EH (cell line): ENCODE results near the gene BAZ2B.
"Not testable (repeated sequence)": the region's sequence is repeated elsewhere in the genome, so short reads cannot be mapped to it uniquely, and the experiment has no call there.

Experiments
- DNase-seq: peaks from one replicate; pipeline ENCODE4 v3.0.0-alpha.2; 2015; ENCODE audit warnings: low read depth

BAZ2B gene

GRCh38 chr2:159410276-159410675 is 206.1 kb downstream of the BAZ2B start:
- DNase-seq = no peak

GRCh38 chr2:159409116-159409800 is 207.1 kb downstream of the BAZ2B start:
- DNase-seq = no peak

GRCh38 chr2:159402790-159403189 is 213.6 kb downstream of the BAZ2B start:
- no peak for DNase-seq

GRCh38 chr2:159402160-159402559 is 214.2 kb downstream of the BAZ2B start:
- DNase-seq = not testable (repeated sequence)

GRCh38 chr2:159399716-159400415 is 216.5 kb downstream of the BAZ2B start:
- DNase-seq = peak; percentile 88

- DNase-seq = no peak
Observed at GRCh38 chr2:159396799-159397198, 219.5 kb downstream of the BAZ2B start.

- no peak for DNase-seq
Observed at GRCh38 chr2:159382447-159383028, 233.8 kb downstream of the BAZ2B start.

- DNase-seq = no peak
Observed at GRCh38 chr2:159381574-159381973, 234.8 kb downstream of the BAZ2B start.

GRCh38 chr2:159380685-159381239 is 235.6 kb downstream of the BAZ2B start:
- no peak for DNase-seq

- no peak for DNase-seq
Observed at GRCh38 chr2:159379181-159379580, 237.2 kb downstream of the BAZ2B start.

GRCh38 chr2:159375241-159375640 is 241.1 kb downstream of the BAZ2B start:
- DNase-seq = no peak

GRCh38 chr2:159371506-159371905 is 244.8 kb downstream of the BAZ2B start:
- DNase-seq = no peak

- no peak for DNase-seq
Observed at GRCh38 chr2:159366538-159366937, 249.8 kb downstream of the BAZ2B start.

- DNase-seq = peak; percentile 31
Observed at GRCh38 chr2:159362816-159363251, 253.5 kb downstream of the BAZ2B start.

GRCh38 chr2:159362094-159362493 is 254.3 kb downstream of the BAZ2B start:
- DNase-seq = no peak

GRCh38 chr2:159361603-159362002 is 254.7 kb downstream of the BAZ2B start:
- DNase-seq = not testable (repeated sequence)

- no peak for DNase-seq
Observed at GRCh38 chr2:159356053-159356554, 260.2 kb downstream of the BAZ2B start.

- no peak for DNase-seq
Observed at GRCh38 chr2:159351977-159352376, 264.4 kb downstream of the BAZ2B start.

- DNase-seq = no peak
Observed at GRCh38 chr2:159349674-159350299, 266.6 kb downstream of the BAZ2B start.

- peak; percentile 52 for DNase-seq
Observed at GRCh38 chr2:159326569-159327255, 289.6 kb downstream of the BAZ2B start.

- no peak for DNase-seq
Observed at GRCh38 chr2:159322419-159322818, 293.9 kb downstream of the BAZ2B start.
